Measurements from ENCODE around the gene FOXO3. TPM values are rescaled to one million over a fixed set of nuclear protein-coding genes. Genes with fewer than 3 reads are reported as not detected.

Gene FOXO3
- total RNA-seq, 2 donors from 2014 or later = 10.4 to 21.3 TPM

- no peaks in the 10 kb centered on the region for H3K9me3 Mint-ChIP-seq
- peaks cover 15% of the 10 kb centered on the region for H3K36me3 Mint-ChIP-seq (ENCODE audit: low read depth)
- no peaks in the 10 kb centered on the region for H3K27me3 Mint-ChIP-seq
- H3K4me3 Mint-ChIP-seq = no peak overlapping the region
- ATAC-seq (replicated peaks) = no peak
- peaks cover 5% of the 10 kb centered on the region for H3K4me1 Mint-ChIP-seq
- no peak overlapping the region for H3K27ac Mint-ChIP-seq
Measured at GRCh38 chr6:108689272-108690161, 128.8 kb downstream of the FOXO3 start.

DNA sequence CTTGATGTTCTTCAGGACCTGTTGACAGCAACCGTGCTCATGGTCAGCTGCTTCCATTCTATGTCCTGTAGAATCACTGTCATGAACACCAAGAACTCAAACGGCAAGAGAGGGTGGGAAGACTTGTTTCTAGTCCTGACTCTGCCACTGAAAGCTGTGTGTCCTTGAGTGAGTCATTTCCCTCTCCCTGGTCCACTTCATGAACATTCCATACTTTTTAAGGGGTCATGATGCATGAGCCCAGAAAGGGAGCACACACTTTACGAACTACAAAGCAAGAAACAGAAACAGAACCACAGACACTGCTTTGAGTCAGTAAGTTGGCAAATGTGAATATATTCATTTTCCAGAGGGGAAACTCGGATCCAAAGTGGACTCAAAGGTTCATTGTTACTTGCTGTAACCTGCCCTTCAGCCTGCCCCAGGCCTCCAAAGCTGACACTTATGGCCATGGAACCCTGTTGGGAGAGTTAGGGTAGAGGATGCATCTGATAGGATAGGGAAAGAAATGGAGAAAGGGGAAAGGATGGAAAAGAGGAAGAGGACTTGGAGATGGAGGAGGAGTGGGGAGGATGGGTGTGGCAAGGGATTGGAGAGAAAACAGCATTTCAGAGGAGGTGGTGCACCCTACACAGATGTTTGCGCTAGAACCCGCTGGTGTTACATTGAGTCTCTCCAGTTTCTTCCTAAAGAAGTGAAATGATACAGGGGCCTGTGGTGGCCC lies 129.8 kb downstream of the FOXO3 start:
- Mint-ChIP-seq H3K27ac (no peak overlapping the region), H3K4me1 (no peaks in the 10 kb centered on the region), H3K36me3 (ENCODE audit: low read depth) (peaks cover 12% of the 10 kb centered on the region), H3K4me3 (no peak overlapping the region), H3K27me3 (no peaks in the 10 kb centered on the region), H3K9me3 (no peaks in the 10 kb centered on the region)
- no peak for ATAC-seq (replicated peaks)

GRCh38 chr6:108693430-108694154 lies 132.9 kb downstream of the FOXO3 start:
- Mint-ChIP-seq H3K36me3 (ENCODE audit: low read depth) (peaks cover 2% of the 10 kb centered on the region), H3K27ac (no peak overlapping the region), H3K27me3 (no peaks in the 10 kb centered on the region), H3K4me3 (no peak overlapping the region), H3K4me1 (no peaks in the 10 kb centered on the region), H3K9me3 (no peaks in the 10 kb centered on the region)
- ATAC-seq (replicated peaks) = no peak

DNA sequence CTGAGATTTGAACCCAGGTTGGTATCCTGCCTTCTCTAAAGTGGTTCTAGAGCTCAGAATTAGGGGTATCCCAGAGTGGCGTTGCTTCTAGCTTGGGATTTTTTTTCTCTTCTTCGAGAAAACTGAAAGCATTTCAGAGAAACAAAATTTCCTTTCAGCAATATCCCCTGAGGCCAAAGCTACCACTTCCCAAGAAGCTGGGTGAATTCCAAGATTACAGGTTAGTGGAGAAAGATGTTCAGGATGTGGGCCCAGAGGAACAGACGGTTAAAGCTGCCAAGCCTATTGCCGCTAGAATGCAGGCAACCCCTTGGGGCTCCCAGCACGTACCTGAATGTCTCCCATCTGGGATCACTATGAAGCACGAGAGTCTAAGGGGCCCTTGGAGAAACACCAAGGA lies 134.1 kb downstream of the FOXO3 start:
- no peak for ATAC-seq (replicated peaks)
- Mint-ChIP-seq H3K27me3 (no peaks in the 10 kb centered on the region), H3K4me3 (no peak overlapping the region), H3K9me3 (no peaks in the 10 kb centered on the region), H3K4me1 (no peaks in the 10 kb centered on the region), H3K27ac (no peak overlapping the region), H3K36me3 (ENCODE audit: low read depth) (no peaks in the 10 kb centered on the region)

- H3K27ac Mint-ChIP-seq = no peak overlapping the region
- H3K4me1 Mint-ChIP-seq = no peaks in the 10 kb centered on the region
- no peaks in the 10 kb centered on the region for H3K36me3 Mint-ChIP-seq (ENCODE audit: low read depth)
- no peak overlapping the region for H3K4me3 Mint-ChIP-seq
- no peaks in the 10 kb centered on the region for H3K27me3 Mint-ChIP-seq
- ATAC-seq (replicated peaks) = no peak
- H3K9me3 Mint-ChIP-seq = peaks cover 7% of the 10 kb centered on the region
Measured at GRCh38 chr6:108697561-108698161, 136.9 kb downstream of the FOXO3 start.

DNA sequence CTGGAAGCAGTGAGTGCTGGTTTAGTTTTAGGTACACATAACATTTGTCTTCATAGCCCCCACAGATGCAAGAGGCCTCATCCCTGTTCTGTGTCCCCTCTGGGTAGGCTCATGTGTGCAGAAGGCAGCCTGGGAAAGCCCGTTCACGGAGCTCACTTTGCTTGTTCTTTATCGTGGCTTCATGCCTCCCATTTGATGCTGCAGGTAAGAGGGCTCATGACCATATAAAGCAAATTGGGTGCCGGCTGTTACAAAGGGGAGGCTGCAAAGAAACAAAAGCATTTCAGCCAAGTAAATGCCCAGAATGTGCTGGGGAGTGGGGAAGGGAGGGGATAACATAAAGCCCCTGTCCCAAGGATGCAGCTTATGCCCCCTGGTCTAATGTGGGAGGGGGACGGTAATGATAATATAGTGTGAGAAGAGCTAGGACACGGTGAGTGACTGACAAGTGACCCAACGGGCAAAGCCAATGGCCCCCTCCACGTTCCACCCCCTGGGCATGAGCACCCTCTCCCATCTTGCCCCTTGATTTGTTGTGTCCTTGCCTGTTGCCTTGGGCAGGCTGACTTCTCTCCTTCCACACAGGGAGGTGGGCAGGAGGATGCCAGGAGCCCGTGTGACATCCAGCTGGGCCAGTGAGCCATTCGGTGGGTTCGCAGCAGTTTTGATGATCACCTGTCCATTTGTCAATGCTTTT lies 138.0 kb downstream of the FOXO3 start:
- Mint-ChIP-seq H3K27ac (no peak overlapping the region), H3K36me3 (ENCODE audit: low read depth) (no peaks in the 10 kb centered on the region), H3K4me3 (no peak overlapping the region), H3K4me1 (no peaks in the 10 kb centered on the region), H3K27me3 (no peaks in the 10 kb centered on the region), H3K9me3 (peaks cover 7% of the 10 kb centered on the region)
- no peak for ATAC-seq (replicated peaks)

- Mint-ChIP-seq H3K4me3 (no peak overlapping the region), H3K36me3 (ENCODE audit: low read depth) (no peaks in the 10 kb centered on the region), H3K9me3 (peaks cover 7% of the 10 kb centered on the region), H3K27me3 (no peaks in the 10 kb centered on the region), H3K4me1 (no peaks in the 10 kb centered on the region), H3K27ac (no peak overlapping the region)
- no peak for ATAC-seq (replicated peaks)
Measured at GRCh38 chr6:108699290-108700041, 138.7 kb downstream of the FOXO3 start.

DNA sequence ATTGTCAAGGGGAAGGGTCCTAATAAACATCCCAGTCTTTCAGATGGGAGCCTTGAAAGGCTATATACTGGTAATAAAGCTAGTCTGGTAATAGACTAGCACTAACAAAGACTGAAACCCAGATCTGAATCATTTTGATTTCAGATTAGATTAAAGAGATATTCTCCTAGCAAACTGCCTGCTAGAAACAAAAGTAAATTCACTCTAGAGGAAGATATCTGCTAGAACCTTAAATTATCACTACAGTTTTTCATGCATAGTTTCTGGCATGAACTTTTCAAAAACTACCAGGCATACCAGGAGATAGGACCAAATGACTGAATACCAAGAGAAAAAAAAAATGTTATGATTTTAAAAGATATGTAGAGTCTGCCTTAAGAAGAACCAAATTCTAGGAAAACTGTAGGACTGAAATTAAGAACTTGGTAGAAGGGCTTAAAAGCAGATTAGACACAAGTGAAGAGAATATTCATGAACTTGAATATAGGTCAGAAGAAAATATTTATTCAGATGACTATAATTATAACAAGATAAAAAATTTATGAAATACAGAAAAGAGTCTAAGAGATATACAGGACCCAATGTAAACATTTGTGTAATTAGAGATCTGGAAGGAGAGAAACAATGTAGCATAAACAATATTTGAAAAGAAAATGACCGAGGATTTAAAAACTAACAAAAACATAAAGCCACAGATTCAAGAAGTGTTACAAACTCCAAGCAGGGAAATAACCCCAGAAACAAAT lies 141.6 kb downstream of the FOXO3 start:
- Mint-ChIP-seq H3K36me3 (ENCODE audit: low read depth) (no peaks in the 10 kb centered on the region), H3K4me3 (no peak overlapping the region), H3K27ac (no peak overlapping the region), H3K4me1 (no peaks in the 10 kb centered on the region), H3K27me3 (no peaks in the 10 kb centered on the region), H3K9me3 (peaks cover 7% of the 10 kb centered on the region)
- no peak for ATAC-seq (replicated peaks)

DNA sequence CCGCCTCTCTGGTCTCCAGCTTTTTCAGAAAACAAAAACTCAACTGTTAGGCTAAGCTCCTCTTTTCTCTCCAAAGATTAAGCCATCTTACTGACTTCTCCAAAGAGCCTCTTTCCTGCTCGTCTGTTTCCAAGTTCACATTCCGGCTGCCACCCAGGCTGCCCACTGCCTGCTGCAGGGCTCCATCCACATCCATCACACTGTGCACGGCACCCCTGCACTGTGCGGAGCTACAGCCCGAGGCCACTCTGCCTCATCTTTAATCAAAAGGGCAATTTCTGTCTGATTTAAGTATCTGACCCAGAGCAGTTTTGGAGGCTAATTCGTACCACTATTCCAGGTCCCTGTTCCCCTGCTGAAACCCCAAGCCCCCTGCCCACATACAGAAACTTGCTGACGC lies 145.9 kb downstream of the FOXO3 start:
- ATAC-seq (replicated peaks) = no peak
- no peaks in the 10 kb centered on the region for H3K36me3 Mint-ChIP-seq (ENCODE audit: low read depth)
- no peaks in the 10 kb centered on the region for H3K27me3 Mint-ChIP-seq
- peaks cover 4% of the 10 kb centered on the region for H3K9me3 Mint-ChIP-seq
- H3K4me1 Mint-ChIP-seq = no peaks in the 10 kb centered on the region
- H3K27ac Mint-ChIP-seq = no peak overlapping the region
- H3K4me3 Mint-ChIP-seq = no peak overlapping the region

- no peak for ATAC-seq (replicated peaks)
- Mint-ChIP-seq H3K4me1 (no peaks in the 10 kb centered on the region), H3K36me3 (ENCODE audit: low read depth) (no peaks in the 10 kb centered on the region), H3K27me3 (no peaks in the 10 kb centered on the region), H3K27ac (no peak overlapping the region), H3K9me3 (no peaks in the 10 kb centered on the region), H3K4me3 (no peak overlapping the region)
Measured at GRCh38 chr6:108707328-108707976, 146.7 kb downstream of the FOXO3 start.

GRCh38 chr6:108710030-108710429 lies 149.3 kb downstream of the FOXO3 start:
- no peaks in the 10 kb centered on the region for H3K27me3 Mint-ChIP-seq
- peaks cover 4% of the 10 kb centered on the region for H3K4me1 Mint-ChIP-seq
- ATAC-seq (replicated peaks) = no peak
- H3K4me3 Mint-ChIP-seq = no peak overlapping the region
- H3K27ac Mint-ChIP-seq = no peak overlapping the region
- no peaks in the 10 kb centered on the region for H3K9me3 Mint-ChIP-seq
- no peaks in the 10 kb centered on the region for H3K36me3 Mint-ChIP-seq (ENCODE audit: low read depth)

- no peak overlapping the region for H3K27ac Mint-ChIP-seq
- H3K27me3 Mint-ChIP-seq = no peaks in the 10 kb centered on the region
- H3K36me3 Mint-ChIP-seq (ENCODE audit: low read depth) = no peaks in the 10 kb centered on the region
- H3K4me1 Mint-ChIP-seq = peaks cover 4% of the 10 kb centered on the region
- ATAC-seq (replicated peaks) = no peak
- H3K9me3 Mint-ChIP-seq = no peaks in the 10 kb centered on the region
- H3K4me3 Mint-ChIP-seq = no peak overlapping the region
Measured at GRCh38 chr6:108710551-108710950, 149.8 kb downstream of the FOXO3 start.
